A549 (cell line): ENCODE results near the gene ABCC1. TPM values are rescaled to one million over a fixed set of nuclear protein-coding genes. Genes with fewer than 3 reads are reported as not detected.

Experiments used
- ATAC-seq, 2 experiments: fragments of 200-7000 bp in 1 of 2; fragments of >200 bp in 1 of 2; cut with Nextera tagmentation in 1 of 2; cut with Tn5 transposase in 1 of 2; 3 replicates each; pipeline versions ENCODE4 v1.8.0 to v1.9.1; 2018 to 2020; ENCODE audit warnings: mild to moderate bottlenecking in 1 of 2, moderate library complexity in 1 of 2
- CTCF ChIA-PET: fragments of 300-600 bp; sonication (Branson Sonifier 250); formaldehyde crosslinking; extraction: SDS; loops from one replicate; lab custom pipeline; 2021; ENCODE audit warnings: antibody characterized with exemption, inconsistent platforms; lab: Yijun Ruan, JAX
- POLR2A ChIA-PET: fragments of 350-600 bp; formaldehyde crosslinking; extraction: SDS; loops from one replicate; lab custom pipeline; 2021; ENCODE audit warnings: antibody characterized with exemption, inconsistent platforms; lab: Yijun Ruan, JAX
- DNase-seq, 2 experiments: peaks; one replicate each; pipeline versions ENCODE4 v3.0.0 to v3.0.0-alpha.2; 2011 to 2016; ENCODE audit warnings: low read depth in 1 of 2, low spot score in 1 of 2
- FAIRE-seq: peaks from 2 replicates; lab custom pipeline; 2011; peaks lifted over from hg19 to GRCh38; lab: Jason Lieb, UNC
- H3K27ac ChIP-seq, 2 experiments: fragments of >200 bp; sonication (Bioruptor Twin); formaldehyde crosslinking; 3 replicates each; pipeline ENCODE4 v1.5.1; 2016 to 2017
- H3K4me1 ChIP-seq: fragments of >200 bp; sonication (Bioruptor Twin); formaldehyde crosslinking; 3 replicates; pipeline ENCODE4 v1.6.1; 2016
- H3K4me2 ChIP-seq: fragments of >200 bp; sonication (Bioruptor Twin); formaldehyde crosslinking; 3 replicates; pipeline ENCODE4 v1.6.1; 2016
- H3K4me3 ChIP-seq: fragments of >200 bp; sonication (Bioruptor Twin); formaldehyde crosslinking; 3 replicates; pipeline ENCODE4 v1.5.1; 2016
- H3K9me3 ChIP-seq: fragments of >200 bp; sonication (Bioruptor Twin); formaldehyde crosslinking; 3 replicates; pipeline ENCODE4 v1.6.1; 2016
- CHD2 ChIP-seq: fragments of 150-350 bp; IDR thresholded peaks from 2 replicates; pipeline ENCODE4 v1.6.1; 2014; ENCODE audit warnings: low read length; ENCODE audit not compliant: partially characterized antibody
- EHF ChIP-seq: fragments of 250-450 bp; sonication (Bioruptor Pico); IDR thresholded peaks from 2 replicates; pipeline ENCODE4 v1.5.0; 2020; ENCODE audit warnings: mild to moderate bottlenecking
- EP300 ChIP-seq, 2 experiments: fragments of >200 bp; sonication (Bioruptor Twin); formaldehyde crosslinking; IDR thresholded peaks; 2 replicates in 1 of 2; 3 replicates in 1 of 2; pipeline ENCODE4 v1.6.1; 2016 to 2017
- ESRRA ChIP-seq: fragments of 150-350 bp; IDR thresholded peaks from 2 replicates; pipeline ENCODE4 v1.6.1; 2014; ENCODE audit warnings: mild to moderate bottlenecking, low read length, borderline replicate concordance
- FOXS1 ChIP-seq: fragments of 250-450 bp; sonication (Bioruptor Pico); IDR thresholded peaks from 2 replicates; pipeline ENCODE4 v1.5.0; 2020; ENCODE audit warnings: mild to moderate bottlenecking, moderate library complexity
- GATA3 ChIP-seq: IDR thresholded peaks from 2 replicates; pipeline ENCODE4 v1.6.1; 2012; ENCODE audit warnings: borderline replicate concordance
- HOXA7 ChIP-seq: fragments of 250-450 bp; sonication (Bioruptor Pico); IDR thresholded peaks from 2 replicates; pipeline ENCODE4 v1.5.0; 2020; ENCODE audit warnings: mild to moderate bottlenecking, moderate library complexity
- HOXB13 ChIP-seq: fragments of 250-450 bp; sonication (Bioruptor Pico); IDR thresholded peaks from 2 replicates; pipeline ENCODE4 v1.5.0; 2020; ENCODE audit warnings: low read depth, mild to moderate bottlenecking, moderate library complexity
- JUN ChIP-seq, 2 experiments: fragments of >200 bp; sonication (Bioruptor Twin); formaldehyde crosslinking; IDR thresholded peaks; 2 replicates in 1 of 2; 3 replicates in 1 of 2; pipeline ENCODE4 v1.6.1; 2016 to 2017
- MAX ChIP-seq: IDR thresholded peaks from 2 replicates; pipeline ENCODE4 v1.6.1; 2012
- MAZ ChIP-seq: fragments of 150-350 bp; IDR thresholded peaks from 2 replicates; pipeline ENCODE4 v1.6.1; 2014; ENCODE audit warnings: antibody characterized with exemption, low read depth, low read length, borderline replicate concordance
- MYC ChIP-seq: IDR thresholded peaks from 2 replicates; pipeline ENCODE4 v1.6.1; 2012; ENCODE audit warnings: mild to moderate bottlenecking, inconsistent platforms, low read length, improper control_type of control experiment, borderline replicate concordance
- NPAS2 ChIP-seq: fragments of 250-450 bp; sonication (Bioruptor Pico); IDR thresholded peaks from 2 replicates; pipeline ENCODE4 v1.8.0; 2022; ENCODE audit warnings: mild to moderate bottlenecking, moderate library complexity, borderline replicate concordance
- PHF8 ChIP-seq: fragments of 200-600 bp; sonication (generic); IDR thresholded peaks from 2 replicates; pipeline ENCODE4 v1.6.1; 2016; ENCODE audit warnings: low read depth, mild to moderate bottlenecking, antibody characterized with exemption, moderate library complexity, borderline replicate concordance
- RAD21 ChIP-seq, 2 experiments: fragments of >200 bp in 1 of 2; sonication (Bioruptor Twin) in 1 of 2; formaldehyde crosslinking in 1 of 2; IDR thresholded peaks in 1 of 2; conservative IDR thresholded peaks in 1 of 2; 2 replicates in 1 of 2; 3 replicates in 1 of 2; pipeline ENCODE4 v1.6.1; 2012 to 2018; ENCODE audit warnings: inconsistent platforms in 1 of 2
- RARB ChIP-seq: fragments of 250-450 bp; sonication (Bioruptor Pico); IDR thresholded peaks from 2 replicates; pipeline ENCODE4 v1.8.0; 2021; ENCODE audit warnings: mild to moderate bottlenecking, moderate library complexity
- REST ChIP-seq: fragments of 200-600 bp; sonication (generic); IDR thresholded peaks from 2 replicates; pipeline ENCODE4 v1.6.1; 2016; ENCODE audit warnings: antibody characterized with exemption, mild to moderate bottlenecking, moderate library complexity
- RNF2 ChIP-seq: fragments of 200-600 bp; sonication (generic); IDR thresholded peaks from 2 replicates; pipeline ENCODE4 v1.6.1; 2016; ENCODE audit warnings: low read depth, mild to moderate bottlenecking, antibody characterized with exemption, moderate library complexity, borderline replicate concordance
- SMC3 ChIP-seq: fragments of >200 bp; sonication (Bioruptor Twin); formaldehyde crosslinking; IDR thresholded peaks from 3 replicates; pipeline ENCODE4 v1.6.1; 2018; ENCODE audit warnings: inconsistent platforms
- SREBF2 ChIP-seq: fragments of 450-650 bp; IDR thresholded peaks from 2 replicates; pipeline ENCODE4 v1.6.1; 2014; ENCODE audit warnings: mild to moderate bottlenecking, moderate library complexity
- ZC3H11A ChIP-seq: fragments of 450-650 bp; IDR thresholded peaks from 2 replicates; pipeline ENCODE4 v1.6.1; 2014; ENCODE audit warnings: antibody characterized with exemption, mild to moderate bottlenecking
- ZFP36 ChIP-seq: fragments of 450-650 bp; IDR thresholded peaks from 2 replicates; pipeline ENCODE4 v1.6.1; 2014; ENCODE audit warnings: borderline replicate concordance; ENCODE audit not compliant: partially characterized antibody
- WGBS: methylation state at CpG from one replicate; pipeline ENCODE4 v1.1.6; 2017; ENCODE audit errors: missing lambda C conversion rate; 5-methylcytosine and 5-hydroxymethylcytosine counted together
- polyA plus RNA-seq, 4 experiments: library from polyadenylated mRNA; depleted of rRNA in 3 of 4; stranded (reverse); fragments of >200 nt; fragmentation: RNase III in 1 of 4; extraction: RNeasy Plus Mini Kit Qiagen cat#74134 plus additional on column Dnase treatment in 1 of 4; gene quantifications; 2 replicates in 3 of 4; 3 replicates in 1 of 4; pipeline ENCODE4 v1.2.3, GENCODE V29; 2011 to 2017
- TF ChIP-seq, protein P1 (sequence below): fragments of 250-450 bp; sonication (Bioruptor Pico); IDR thresholded peaks from 2 replicates; pipeline ENCODE4 v1.5.0; 2020; ENCODE audit warnings: low read depth, mild to moderate bottlenecking, moderate library complexity
- TF ChIP-seq, protein P2 (sequence below): IDR thresholded peaks from 2 replicates; pipeline ENCODE4 v1.6.1; 2012
- TF ChIP-seq, protein P3 (sequence below): fragments of >200 bp; sonication (Bioruptor Twin); formaldehyde crosslinking; IDR thresholded peaks from 3 replicates; pipeline ENCODE4 v1.6.1; 2016

ABCC1 gene
- polyA plus RNA-seq, 2 of the 4 experiments (the other 2 are of a cell fraction): 56.5 to 93.8 TPM

DNA sequence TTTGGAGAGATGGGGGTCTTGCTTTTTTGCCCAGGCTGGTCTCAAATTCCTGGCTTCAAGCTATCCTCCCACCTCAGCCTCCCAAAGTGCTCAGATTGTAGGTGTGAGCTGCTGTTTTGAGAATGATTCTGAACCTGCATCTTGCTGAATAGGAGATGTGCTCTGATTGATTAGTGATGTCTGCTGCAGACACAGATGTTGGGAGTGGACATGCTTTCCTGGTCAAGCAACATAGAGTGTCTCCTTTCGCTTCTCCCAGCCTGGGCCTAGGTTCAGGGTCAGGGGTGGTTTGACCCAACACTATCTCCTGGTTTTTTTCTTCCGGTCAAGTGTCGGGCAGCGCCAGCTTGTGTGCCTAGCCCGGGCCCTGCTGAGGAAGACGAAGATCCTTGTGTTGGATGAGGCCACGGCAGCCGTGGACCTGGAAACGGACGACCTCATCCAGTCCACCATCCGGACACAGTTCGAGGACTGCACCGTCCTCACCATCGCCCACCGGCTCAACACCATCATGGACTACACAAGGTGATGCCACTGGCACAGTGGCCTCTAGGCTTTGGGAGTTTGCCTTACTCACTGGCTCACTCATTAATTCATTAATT lies 188.7 kb downstream of the ABCC1 start:
- WGBS: 95% methylated on average over 14 of the region's 15 CpGs
- no peak for FAIRE-seq
- H3K4me2 ChIP-seq: no peak overlapping the region
- DNase-seq: no peak
- no peak overlapping the region for H3K4me3 ChIP-seq
- POLR2A ChIA-PET: no interaction called here
- TF ChIP-seq MAX: no peak
- no peak for TF ChIP-seq HOXB13 (CRISPR knock-in tag)
- no peak for TF ChIP-seq MAZ
- TF ChIP-seq SREBF2: no peak
- TF ChIP-seq REST: no peak
- TF ChIP-seq EHF (CRISPR knock-in tag): no peak
- TF ChIP-seq, protein P1, sequence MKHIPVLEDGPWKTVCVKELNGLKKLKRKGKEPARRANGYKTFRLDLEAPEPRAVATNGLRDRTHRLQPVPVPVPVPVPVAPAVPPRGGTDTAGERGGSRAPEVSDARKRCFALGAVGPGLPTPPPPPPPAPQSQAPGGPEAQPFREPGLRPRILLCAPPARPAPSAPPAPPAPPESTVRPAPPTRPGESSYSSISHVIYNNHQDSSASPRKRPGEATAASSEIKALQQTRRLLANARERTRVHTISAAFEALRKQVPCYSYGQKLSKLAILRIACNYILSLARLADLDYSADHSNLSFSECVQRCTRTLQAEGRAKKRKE: no peak
- TF ChIP-seq, protein P2, sequence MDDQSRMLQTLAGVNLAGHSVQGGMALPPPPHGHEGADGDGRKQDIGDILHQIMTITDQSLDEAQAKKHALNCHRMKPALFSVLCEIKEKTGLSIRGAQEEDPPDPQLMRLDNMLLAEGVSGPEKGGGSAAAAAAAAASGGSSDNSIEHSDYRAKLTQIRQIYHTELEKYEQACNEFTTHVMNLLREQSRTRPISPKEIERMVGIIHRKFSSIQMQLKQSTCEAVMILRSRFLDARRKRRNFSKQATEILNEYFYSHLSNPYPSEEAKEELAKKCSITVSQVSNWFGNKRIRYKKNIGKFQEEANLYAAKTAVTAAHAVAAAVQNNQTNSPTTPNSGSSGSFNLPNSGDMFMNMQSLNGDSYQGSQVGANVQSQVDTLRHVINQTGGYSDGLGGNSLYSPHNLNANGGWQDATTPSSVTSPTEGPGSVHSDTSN: no peak
- TF ChIP-seq, protein P3, sequence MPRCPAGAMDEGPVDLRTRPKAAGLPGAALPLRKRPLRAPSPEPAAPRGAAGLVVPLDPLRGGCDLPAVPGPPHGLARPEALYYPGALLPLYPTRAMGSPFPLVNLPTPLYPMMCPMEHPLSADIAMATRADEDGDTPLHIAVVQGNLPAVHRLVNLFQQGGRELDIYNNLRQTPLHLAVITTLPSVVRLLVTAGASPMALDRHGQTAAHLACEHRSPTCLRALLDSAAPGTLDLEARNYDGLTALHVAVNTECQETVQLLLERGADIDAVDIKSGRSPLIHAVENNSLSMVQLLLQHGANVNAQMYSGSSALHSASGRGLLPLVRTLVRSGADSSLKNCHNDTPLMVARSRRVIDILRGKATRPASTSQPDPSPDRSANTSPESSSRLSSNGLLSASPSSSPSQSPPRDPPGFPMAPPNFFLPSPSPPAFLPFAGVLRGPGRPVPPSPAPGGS: no peak
- no peak for TF ChIP-seq ESRRA
- no peak for TF ChIP-seq GATA3
- TF ChIP-seq RNF2: no peak
- no peak for TF ChIP-seq ZFP36
- no peak for TF ChIP-seq RARB
- TF ChIP-seq HOXA7 (CRISPR knock-in tag): no peak
- CTCF ChIA-PET: interaction anchor here (1.4 kb wide), 1 partner anchor 11 kb away, joined by 5 read pairs; no protein-coding TSS in a partner anchor
- no peaks in the 10 kb centered on the region for H3K9me3 ChIP-seq
- ATAC-seq: no peak
- peaks cover 18% of the 10 kb centered on the region for H3K4me1 ChIP-seq
- H3K27ac ChIP-seq: no peak overlapping the region

- CTCF ChIA-PET: interaction anchor here (1.4 kb wide), 1 partner anchor 12 kb away, joined by 5 read pairs; no protein-coding TSS in a partner anchor
- WGBS: 94% methylated on average over 10 of the region's 10 CpGs
- no peak for FAIRE-seq
- no peaks in the 10 kb centered on the region for H3K9me3 ChIP-seq
- ATAC-seq: no peak
- POLR2A ChIA-PET: no interaction called here
- no peak overlapping the region for H3K4me2 ChIP-seq
- DNase-seq: no peak
- H3K4me1 ChIP-seq: peaks cover 16% of the 10 kb centered on the region
- no peak overlapping the region for H3K27ac ChIP-seq
- no peak overlapping the region for H3K4me3 ChIP-seq
- TF ChIP-seq ZC3H11A (no peak), RAD21 (conservative IDR thresholded peaks at IDR 0.05 in 1 of 2, IDR thresholded peaks at IDR 0.05 in 1 of 2) (no peak), EP300 (IDR thresholded peaks at IDR 0.05) (no peak), REST (no peak), JUN (IDR thresholded peaks at IDR 0.05) (no peak), NPAS2 (CRISPR knock-in tag) (no peak), MYC (no peak), FOXS1 (no peak), SMC3 (no peak), CHD2 (no peak), PHF8 (no peak)
- TF ChIP-seq, protein P2: no peak
Measured at GRCh38 chr16:16139061-16139460, 189.6 kb downstream of the ABCC1 start.
